ENCODE results near the gene CD68. TPM values are rescaled to one million over a fixed set of nuclear protein-coding genes. Genes with fewer than 3 reads are reported as not detected.
"Not testable (repeated sequence)": the region's sequence is repeated elsewhere in the genome, so short reads cannot be mapped to it uniquely, and the experiment has no call there.

Gene CD68
- total RNA-seq, 1 donor from 2014 or later: 61.0 TPM

GRCh38 chr17:7613769-7614424 lies 34.5 kb downstream of the CD68 start:
- DNase-seq (ENCODE audit: low spot score): no peak

DNA sequence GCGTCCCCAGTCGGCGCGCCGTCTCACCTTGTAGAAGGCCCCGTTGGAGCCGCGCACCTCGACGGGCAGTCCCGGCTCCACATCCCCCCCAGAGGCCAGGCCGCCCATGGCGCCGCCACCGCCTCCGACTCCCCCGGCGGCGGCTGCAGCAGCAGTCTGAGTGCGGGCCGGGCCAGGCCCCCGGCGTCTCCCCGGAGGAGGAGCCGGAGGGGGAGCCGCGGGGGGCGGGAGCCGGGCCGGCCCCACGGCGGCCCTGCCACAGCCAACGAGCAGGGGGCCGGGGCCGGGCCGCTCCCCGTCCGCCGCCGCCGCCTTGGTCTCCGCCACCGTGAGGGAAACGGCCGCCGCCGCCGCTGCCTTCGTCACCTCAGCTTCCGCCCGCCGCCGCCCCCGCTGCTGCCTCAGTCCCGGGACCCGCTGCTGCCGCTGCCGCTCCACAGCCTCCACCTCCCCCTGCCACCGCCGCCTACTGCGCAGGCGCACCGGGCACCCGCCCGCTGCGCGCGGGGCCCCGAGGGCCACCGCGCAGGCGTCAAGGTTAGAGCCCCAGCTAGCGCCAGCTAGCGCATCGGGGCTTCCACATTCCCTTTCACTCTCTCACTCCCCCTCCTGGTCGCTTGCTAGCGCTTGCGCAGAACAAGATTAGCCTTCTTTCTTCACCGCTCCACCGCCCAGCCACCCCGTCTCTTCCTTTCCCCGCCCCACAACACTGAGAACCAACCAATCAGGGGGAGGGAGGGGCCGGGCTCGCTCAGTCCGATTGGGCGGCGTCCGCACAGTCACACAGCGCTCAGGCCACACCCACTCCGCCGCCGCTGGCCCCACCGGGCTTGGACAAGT lies 35.2 kb downstream of the CD68 start, which contains the start of gene FXR2:
Gene FXR2 (minus strand): TSS at position 473 of the 840 bp plus-strand sequence. CDS start 365 bp downstream, at position 108.
- peak; percentile 100 for DNase-seq (ENCODE audit: low spot score)

DNA sequence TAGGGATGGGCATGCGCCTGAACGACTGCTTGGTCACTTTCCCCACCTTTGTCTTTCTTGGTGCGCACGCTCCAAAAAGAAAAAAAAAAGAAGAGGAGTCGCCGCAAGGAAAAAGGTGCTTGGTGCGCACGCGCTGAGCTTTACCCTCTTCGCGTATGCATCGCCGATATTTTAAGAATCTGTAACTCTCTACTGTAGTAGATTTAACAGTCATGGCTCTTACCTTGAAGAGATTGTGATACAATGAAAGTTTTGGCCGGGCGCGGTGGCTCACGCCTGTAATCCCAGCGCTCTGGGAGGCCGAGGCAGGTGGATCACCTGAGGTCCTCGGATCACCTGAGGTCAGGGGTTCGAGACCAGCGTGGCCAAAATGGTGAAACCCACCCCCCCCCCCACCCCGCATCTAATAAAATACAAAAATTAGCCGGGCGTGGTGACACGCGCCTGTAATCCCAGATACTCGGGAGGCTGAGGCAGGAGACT lies 35.9 kb downstream of the CD68 start:
- DNase-seq (ENCODE audit: low spot score): no peak

- no peak for DNase-seq (ENCODE audit: low spot score)
Measured at GRCh38 chr17:7618608-7619007, 39.2 kb downstream of the CD68 start.

GRCh38 chr17:7620835-7621234 lies 41.4 kb downstream of the CD68 start:
- DNase-seq (ENCODE audit: low spot score): no peak

GRCh38 chr17:7623661-7624060 lies 44.2 kb downstream of the CD68 start:
- DNase-seq (ENCODE audit: low spot score): no peak

DNA sequence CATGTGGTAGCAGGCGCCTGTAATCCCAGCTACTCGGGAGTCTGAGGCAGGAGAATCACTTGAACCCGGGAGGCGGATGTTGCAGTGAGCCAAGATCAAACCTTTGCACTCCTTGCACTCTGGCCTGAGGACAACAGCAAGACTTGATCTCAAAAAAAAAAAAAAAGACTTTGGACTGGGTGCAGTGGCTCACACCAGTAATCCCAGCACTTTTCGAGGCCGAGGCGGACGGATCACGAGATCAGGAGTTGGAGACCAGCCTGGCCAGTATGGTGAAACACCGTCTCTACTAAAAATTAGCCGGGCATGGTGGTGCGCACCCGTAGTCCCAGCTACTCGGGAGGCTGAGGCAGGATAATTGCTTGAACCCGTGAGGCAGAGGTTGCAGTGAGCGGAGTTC lies 46.3 kb downstream of the CD68 start:
- DNase-seq (ENCODE audit: low spot score): not testable (repeated sequence)

DNA sequence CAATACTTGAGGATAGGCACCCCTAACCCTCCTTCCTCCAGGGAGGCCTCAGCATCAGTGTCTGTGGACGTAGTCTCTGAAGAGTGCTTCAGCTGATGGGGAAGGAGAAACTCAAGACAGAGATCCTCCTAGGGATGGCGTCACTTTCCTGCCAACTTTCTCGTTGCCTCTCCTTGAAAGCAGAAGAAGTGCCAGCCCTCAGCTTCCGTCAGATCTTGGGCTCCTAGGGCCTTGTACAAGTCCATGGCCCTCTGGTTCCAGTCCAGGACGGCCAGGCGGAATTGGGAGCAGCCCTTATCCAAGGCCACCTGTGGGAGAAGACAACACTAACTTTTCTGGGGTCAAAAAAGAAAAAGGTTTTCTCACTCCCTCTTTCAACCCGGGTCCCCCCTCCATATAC lies 46.9 kb downstream of the CD68 start:
- no peak for DNase-seq (ENCODE audit: low spot score)

- no peak for DNase-seq (ENCODE audit: low spot score)
Measured at GRCh38 chr17:7626956-7627249, 47.5 kb downstream of the CD68 start.

- peak; percentile 96 for DNase-seq (ENCODE audit: low spot score)
Measured at GRCh38 chr17:7627250-7628121, 48.0 kb downstream of the CD68 start, which contains the start of gene SAT2. Gene SAT2 (minus strand): TSS chr17:7627821. CDS start chr17:7627635, 186 bp downstream.

- no peak for DNase-seq (ENCODE audit: low spot score)
Measured at GRCh38 chr17:7629939-7630571, 50.6 kb downstream of the CD68 start, which contains the start of gene SHBG. Gene SHBG (plus strand): TSS chr17:7630135. CDS start chr17:7630173, 38 bp downstream.

Other genes with a start within 250 kb of the CD68 start
- gene ACAP1, start 243.1 kb upstream of the CD68 start, total RNA-seq: 12.7 TPM
- gene KCTD11, start 227.5 kb upstream of the CD68 start, total RNA-seq: 11.5 TPM
- not detected for gene TMEM95, start 224.5 kb upstream of the CD68 start, total RNA-seq
- 12.3 TPM for gene TNK1, start 198.5 kb upstream of the CD68 start, total RNA-seq
- gene PLSCR3, start 185.1 kb upstream of the CD68 start, total RNA-seq: 43.0 TPM
- gene TMEM256, start 175.5 kb upstream of the CD68 start, total RNA-seq: 115 TPM
- gene NLGN2, start 171.8 kb upstream of the CD68 start, total RNA-seq: 22.3 TPM
- not detected for gene SPEM1, start 159.3 kb upstream of the CD68 start, total RNA-seq
- gene SPEM2, start 154.0 kb upstream of the CD68 start, total RNA-seq: not detected
- gene SPEM3, start 150.8 kb upstream of the CD68 start, total RNA-seq: not detected
- gene TMEM102, start 144.2 kb upstream of the CD68 start, total RNA-seq: 8.1 TPM
- 3.5 TPM for gene FGF11, start 140.1 kb upstream of the CD68 start, total RNA-seq
- 6.8 TPM for gene CHRNB1, start 134.6 kb upstream of the CD68 start, total RNA-seq
- 65.5 TPM for gene ZBTB4, start 100.0 kb upstream of the CD68 start, total RNA-seq
- gene SLC35G6, start 98.2 kb upstream of the CD68 start, total RNA-seq: not detected
- gene POLR2A, start 95.3 kb upstream of the CD68 start, total RNA-seq: 151 TPM
- 30.6 TPM for gene TNFSF12, start 30.6 kb upstream of the CD68 start, total RNA-seq
- gene TNFSF13, start 20.9 kb upstream of the CD68 start, total RNA-seq: 23.0 TPM
- 43.9 TPM for gene SENP3, start 17.7 kb upstream of the CD68 start, total RNA-seq
- gene MPDU1, start 4.2 kb downstream of the CD68 start, total RNA-seq: 68.1 TPM
- 8.0 TPM for gene SOX15, start 10.5 kb downstream of the CD68 start, total RNA-seq
- 30.6 TPM for gene FXR2, start 35.3 kb downstream of the CD68 start, total RNA-seq
- gene SAT2, start 48.2 kb downstream of the CD68 start, total RNA-seq: 57.1 TPM
- gene SHBG, start 50.5 kb downstream of the CD68 start, total RNA-seq: not detected
- 10.0 TPM for gene ATP1B2, start 71.3 kb downstream of the CD68 start, total RNA-seq
- gene TP53, start 107.9 kb downstream of the CD68 start, total RNA-seq: 131 TPM
- 6.5 TPM for gene WRAP53, start 108.8 kb downstream of the CD68 start, total RNA-seq
- 2.3 TPM for gene EFNB3, start 125.6 kb downstream of the CD68 start, total RNA-seq
- gene DNAH2, start 138.1 kb downstream of the CD68 start, total RNA-seq: 1.5 TPM

All from ureter (tissue), 1 donor.